ENCODE data around the gene FRYL. TPM values are rescaled to one million over a fixed set of nuclear protein-coding genes. Genes with fewer than 3 reads are reported as not detected.

Gene FRYL
- polyA plus RNA-seq, 3 donors, result 10.8 to 15.8 (median 14.4) TPM

- Mint-ChIP-seq H3K4me3 (no peak overlapping the region), H3K27ac (no peak overlapping the region), H3K27me3 (ENCODE audit: low read depth in 3 of 3) (peaks cover 0 to 2% (median 0%) of the 10 kb centered on the region in 3 donors), H3K36me3 (peaks cover 4 to 19% of the 10 kb centered on the region in 2 donors), H3K4me1 (no peaks in the 10 kb centered on the region), H3K9me3 (no peaks in the 10 kb centered on the region)
- TF ChIP-seq, protein P1, sequence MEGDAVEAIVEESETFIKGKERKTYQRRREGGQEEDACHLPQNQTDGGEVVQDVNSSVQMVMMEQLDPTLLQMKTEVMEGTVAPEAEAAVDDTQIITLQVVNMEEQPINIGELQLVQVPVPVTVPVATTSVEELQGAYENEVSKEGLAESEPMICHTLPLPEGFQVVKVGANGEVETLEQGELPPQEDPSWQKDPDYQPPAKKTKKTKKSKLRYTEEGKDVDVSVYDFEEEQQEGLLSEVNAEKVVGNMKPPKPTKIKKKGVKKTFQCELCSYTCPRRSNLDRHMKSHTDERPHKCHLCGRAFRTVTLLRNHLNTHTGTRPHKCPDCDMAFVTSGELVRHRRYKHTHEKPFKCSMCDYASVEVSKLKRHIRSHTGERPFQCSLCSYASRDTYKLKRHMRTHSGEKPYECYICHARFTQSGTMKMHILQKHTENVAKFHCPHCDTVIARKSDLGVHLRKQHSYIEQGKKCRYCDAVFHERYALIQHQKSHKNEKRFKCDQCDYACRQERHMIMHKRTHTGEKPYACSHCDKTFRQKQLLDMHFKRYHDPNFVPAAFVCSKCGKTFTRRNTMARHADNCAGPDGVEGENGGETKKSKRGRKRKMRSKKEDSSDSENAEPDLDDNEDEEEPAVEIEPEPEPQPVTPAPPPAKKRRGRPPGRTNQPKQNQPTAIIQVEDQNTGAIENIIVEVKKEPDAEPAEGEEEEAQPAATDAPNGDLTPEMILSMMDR (IDR thresholded peaks at IDR 0.05), result no peak
- no peaks in the 10 kb centered on the region for H3K27me3 ChIP-seq (ENCODE audit: control insufficient read depth in 2 of 2, insufficient read depth in 2 of 2, low read length in 2 of 2)
- DNase-seq, result no peak
- H3K27ac ChIP-seq (ENCODE audit: low read depth in 1 of 2, low read length in 2 of 2), result no peak overlapping the region
- H3K79me2 ChIP-seq (ENCODE audit: insufficient read depth, low read length), result peaks cover 22% of the 10 kb centered on the region
- intact Hi-C loops (cut with micrococcal nuclease), result no loop called here
- peaks cover 0 to 22% of the 10 kb centered on the region in 2 donors for H3K36me3 ChIP-seq (replicated peaks in 1 of 2; ENCODE audit: control insufficient read depth in 1 of 2, insufficient read depth in 2 of 2, low read length in 2 of 2)
- H4K20me1 ChIP-seq (ENCODE audit: insufficient read depth, low read length), result peaks cover 64% of the 10 kb centered on the region
- no peak overlapping the region for H3K4me3 ChIP-seq (replicated peaks in 1 of 3; ENCODE audit: low read depth in 2 of 3, low read length in 3 of 3)
- H3K4me2 ChIP-seq (replicated peaks; ENCODE audit: extremely low read depth, low read length, poor library complexity, severe bottlenecking), result no peak overlapping the region
- no peaks in the 10 kb centered on the region for H3K9me3 ChIP-seq (replicated peaks in 1 of 2; ENCODE audit: control insufficient read depth in 1 of 2, insufficient read depth in 1 of 2, low read length in 2 of 2)
- H3K4me1 ChIP-seq (ENCODE audit: control insufficient read depth in 1 of 2, insufficient read depth in 2 of 2, low read length in 2 of 2), result no peaks in the 10 kb centered on the region
- WGBS (ENCODE audit: insufficient coverage), result no CpG with 5 or more reads among the region's 3 CpGs
- H2AFZ ChIP-seq (ENCODE audit: insufficient read depth, low read depth, low read length, poor library complexity, severe bottlenecking), result no peak overlapping the region
- no peak overlapping the region for H3K9ac ChIP-seq (ENCODE audit: insufficient read depth, low read length, poor library complexity, severe bottlenecking)
Measured at GRCh38 chr4:48649505-48649904, 130.6 kb downstream of the FRYL start.

GRCh38 chr4:48645225-48645794 lies 134.8 kb downstream of the FRYL start:
- peaks cover 0 to 3% of the 10 kb centered on the region in 2 donors for H3K36me3 ChIP-seq (replicated peaks in 1 of 2; ENCODE audit: control insufficient read depth in 1 of 2, insufficient read depth in 2 of 2, low read length in 2 of 2)
- Mint-ChIP-seq H3K36me3 (peaks cover 3 to 7% of the 10 kb centered on the region in 2 donors), H3K27me3 (ENCODE audit: low read depth in 3 of 3) (peaks cover 0 to 2% (median 0%) of the 10 kb centered on the region in 3 donors), H3K27ac (no peak overlapping the region), H3K4me1 (no peaks in the 10 kb centered on the region), H3K4me3 (no peak overlapping the region), H3K9me3 (no peaks in the 10 kb centered on the region)
- no peak overlapping the region for H3K27ac ChIP-seq (ENCODE audit: low read depth in 1 of 2, low read length in 2 of 2)
- TF ChIP-seq, protein P1 (IDR thresholded peaks at IDR 0.05), result no peak
- no peaks in the 10 kb centered on the region for H3K27me3 ChIP-seq (ENCODE audit: control insufficient read depth in 2 of 2, insufficient read depth in 2 of 2, low read length in 2 of 2)
- no CpG with 5 or more reads among the region's 3 CpGs for whole genome bisulfite sequencing (ENCODE audit: insufficient coverage)
- H2AFZ ChIP-seq (ENCODE audit: insufficient read depth, low read depth, low read length, poor library complexity, severe bottlenecking), result no peak overlapping the region
- peaks cover 33% of the 10 kb centered on the region for H3K79me2 ChIP-seq (ENCODE audit: insufficient read depth, low read length)
- H3K4me3 ChIP-seq (replicated peaks in 1 of 3; ENCODE audit: low read depth in 2 of 3, low read length in 3 of 3), result no peak overlapping the region
- no peaks in the 10 kb centered on the region for H3K9me3 ChIP-seq (replicated peaks in 1 of 2; ENCODE audit: control insufficient read depth in 1 of 2, insufficient read depth in 1 of 2, low read length in 2 of 2)
- H3K9ac ChIP-seq (ENCODE audit: insufficient read depth, low read length, poor library complexity, severe bottlenecking), result no peak overlapping the region
- DNase-seq, result no peak
- intact Hi-C loops (cut with micrococcal nuclease), result no loop called here
- H3K4me2 ChIP-seq (replicated peaks; ENCODE audit: extremely low read depth, low read length, poor library complexity, severe bottlenecking), result no peak overlapping the region
- no peaks in the 10 kb centered on the region for H3K4me1 ChIP-seq (ENCODE audit: control insufficient read depth in 1 of 2, insufficient read depth in 2 of 2, low read length in 2 of 2)
- peaks cover 65% of the 10 kb centered on the region for H4K20me1 ChIP-seq (ENCODE audit: insufficient read depth, low read length)

Measured in CD14-positive monocyte (primary cell).